Measurements from ENCODE around the gene RPSA. TPM values are rescaled to one million over a fixed set of nuclear protein-coding genes. Genes with fewer than 3 reads are reported as not detected.

RPSA gene
- total RNA-seq, 1 experiment from 2014 or later, result 2,486 TPM

GRCh38 chr3:39440316-39440715 lies 33.8 kb downstream of the RPSA start:
- Histone ChIP-seq H3K27me3 (ENCODE audit: insufficient read depth, low read length) (no peaks in the 10 kb centered on the region), H3K9me3 (ENCODE audit: control insufficient read depth in 1 of 2, insufficient read depth in 1 of 2, low read depth in 1 of 2, low read length in 2 of 2) (no peaks in the 10 kb centered on the region), H3K4me3 (replicated peaks in 1 of 2; ENCODE audit: low read depth in 1 of 2, low read length in 2 of 2) (no peak overlapping the region), H3K9me2 (ENCODE audit: insufficient read depth) (no peaks in the 10 kb centered on the region), H3K9ac (ENCODE audit: low read length) (no peak overlapping the region), H3K4me2 (ENCODE audit: low read length) (no peak overlapping the region), H3K79me2 (ENCODE audit: insufficient read depth, low read length) (no peaks in the 10 kb centered on the region), H3K27ac (ENCODE audit: low read depth, low read length) (no peak overlapping the region), H3K4me1 (ENCODE audit: control insufficient read depth in 1 of 2, insufficient read depth in 2 of 2, low read length in 2 of 2) (peaks cover 0 to 2% of the 10 kb centered on the region in 2 experiments; a peak in 1 of 4 replicates), H4K20me1 (ENCODE audit: insufficient read depth) (no peaks in the 10 kb centered on the region), H2AFZ (ENCODE audit: low read depth, low read length, poor library complexity, severe bottlenecking) (no peak overlapping the region), H3K36me3 (ENCODE audit: control insufficient read depth in 1 of 2, insufficient read depth in 2 of 2, low read length in 2 of 2) (no peaks in the 10 kb centered on the region)
- intact Hi-C loops (cut with micrococcal nuclease), result no loop called here
- ATAC-seq, result no peak
- ChIA-PET CTCF (no interaction called here), RAD21 (ENCODE audit: low non-redundant PET in 1 of 2, low total read pairs in 2 of 2, uncharacterized antibody in 2 of 2, unreplicated experiment in 2 of 2) (no interaction called here), POLR2A (no interaction called here)
- TF ChIP-seq FOSL1 (IDR thresholded peaks at IDR 0.05; ENCODE audit: low read depth) (no peak), ZFX (IDR thresholded peaks at IDR 0.05) (no peak), EZH2phosphoT487 (IDR thresholded peaks at IDR 0.05; ENCODE audit: borderline replicate concordance) (no peak), SRF (IDR thresholded peaks at IDR 0.05; ENCODE audit: low read depth) (no peak), EZH2 (IDR thresholded peaks at IDR 0.05) (no peak), TCF7L2 (IDR thresholded peaks at IDR 0.05; ENCODE audit: borderline replicate concordance, extremely low read depth, insufficient read depth, insufficient read length) (no peak), ATF3 (IDR thresholded peaks at IDR 0.05) (no peak), JUND (IDR thresholded peaks at IDR 0.05) (no peak), REST (IDR thresholded peaks at IDR 0.05; ENCODE audit: low read depth) (no peak), POLR2AphosphoS5 (IDR thresholded peaks at IDR 0.05; ENCODE audit: low read depth, low read length) (no peak), ZNF274 (IDR thresholded peaks at IDR 0.05; ENCODE audit: low read depth, low read length) (no peak), YY1 (IDR thresholded peaks at IDR 0.05; ENCODE audit: extremely low read depth, insufficient replicate concordance, low read depth, low read length) (no peak), CTCF (IDR thresholded peaks at IDR 0.05 in 2 of 3, conservative IDR thresholded peaks at IDR 0.05 in 1 of 3; ENCODE audit: borderline replicate concordance in 1 of 3, insufficient read depth in 1 of 3, low read depth in 2 of 3, low read length in 2 of 3) (no peak)
- DNase-seq (ENCODE audit: low read depth, low spot score), result no peak
- BruUV-seq (replicated peaks), result no TSS peak
